ENCODE results near the gene COA8. TPM values are rescaled to one million over a fixed set of nuclear protein-coding genes. Genes with fewer than 3 reads are reported as not detected.

The COA8 gene
- polyA plus RNA-seq, 3 donors = 13.2 to 58.1 (median 52.3) TPM

DNA sequence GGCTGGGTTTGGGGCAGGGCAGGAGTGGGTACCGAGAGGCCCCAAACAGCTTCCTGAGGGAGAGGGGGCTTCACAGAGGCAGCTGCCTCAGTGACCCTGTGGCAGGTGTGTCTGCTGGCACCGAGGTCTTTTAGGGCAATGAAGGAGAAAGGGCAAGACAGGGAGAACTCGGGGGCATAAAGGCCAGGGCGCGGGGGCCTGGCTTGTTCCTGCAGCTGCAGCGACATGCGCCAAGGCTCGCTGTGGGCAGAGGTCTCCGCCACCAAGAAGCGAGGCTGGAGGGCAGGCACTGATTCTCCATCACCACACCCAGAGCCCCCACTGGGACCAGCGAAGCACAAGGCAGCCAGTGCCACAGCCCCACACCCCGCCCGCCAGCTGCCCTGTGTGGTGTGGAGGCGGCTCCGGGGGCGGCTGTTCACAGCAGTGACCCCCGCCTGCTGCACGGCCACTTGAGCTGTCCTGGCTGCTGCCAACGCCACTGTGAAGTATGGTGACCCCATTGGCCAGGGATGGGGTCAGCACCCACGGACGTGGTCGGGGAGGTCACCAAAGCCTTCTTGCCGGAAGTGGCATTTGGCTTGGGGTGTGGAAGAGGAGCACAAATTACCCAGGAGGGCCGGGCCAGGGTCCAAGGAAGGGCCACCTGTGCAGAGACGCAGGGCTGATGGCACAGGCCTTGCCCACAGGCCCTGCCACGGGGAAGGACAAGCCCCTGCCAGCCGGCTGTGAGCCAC lies 16.7 kb upstream of the COA8 start:
- Histone ChIP-seq H3K4me2 (replicated peaks; ENCODE audit: extremely low read depth, low read length, poor library complexity, severe bottlenecking) (no peak overlapping the region), H3K79me2 (ENCODE audit: insufficient read depth, low read length) (no peaks in the 10 kb centered on the region), H3K27me3 (ENCODE audit: control insufficient read depth in 2 of 2, insufficient read depth in 2 of 2, low read length in 2 of 2) (no peaks in the 10 kb centered on the region), H3K4me3 (replicated peaks in 1 of 3; ENCODE audit: low read depth in 2 of 3, low read length in 3 of 3) (no peak overlapping the region), H3K4me1 (ENCODE audit: control insufficient read depth in 1 of 2, insufficient read depth in 2 of 2, low read length in 2 of 2) (no peaks in the 10 kb centered on the region), H2AFZ (ENCODE audit: insufficient read depth, low read depth, low read length, poor library complexity, severe bottlenecking) (no peak overlapping the region), H3K9me3 (replicated peaks in 1 of 2; ENCODE audit: control insufficient read depth in 1 of 2, insufficient read depth in 1 of 2, low read length in 2 of 2) (no peaks in the 10 kb centered on the region), H4K20me1 (ENCODE audit: insufficient read depth, low read length) (peaks cover 27% of the 10 kb centered on the region), H3K36me3 (replicated peaks in 1 of 2; ENCODE audit: control insufficient read depth in 1 of 2, insufficient read depth in 2 of 2, low read length in 2 of 2) (no peaks in the 10 kb centered on the region), H3K9ac (ENCODE audit: insufficient read depth, low read length, poor library complexity, severe bottlenecking) (no peak overlapping the region), H3K27ac (ENCODE audit: low read depth in 1 of 2, low read length in 2 of 2) (no peak overlapping the region)
- Mint-ChIP-seq H3K4me1 (no peaks in the 10 kb centered on the region), H3K4me3 (no peak overlapping the region), H3K36me3 (no peaks in the 10 kb centered on the region), H3K27me3 (ENCODE audit: low read depth in 3 of 3) (peaks cover 2 to 11% (median 3%) of the 10 kb centered on the region in 3 donors), H3K27ac (peak overlapping the region in 1 of 7 donors; percentile 35), H3K9me3 (no peaks in the 10 kb centered on the region)
- no peak for TF ChIP-seq CTCF (IDR thresholded peaks at IDR 0.05)
- WGBS (ENCODE audit: insufficient coverage) = 87% methylated on average over 19 of the region's 27 CpGs
- intact Hi-C loops (cut with micrococcal nuclease) = loop anchor here (1.0 to 5.0 kb wide), 4 partner anchors 27 to 45 kb away; no protein-coding TSS in a partner anchor
- no peak for DNase-seq

DNA sequence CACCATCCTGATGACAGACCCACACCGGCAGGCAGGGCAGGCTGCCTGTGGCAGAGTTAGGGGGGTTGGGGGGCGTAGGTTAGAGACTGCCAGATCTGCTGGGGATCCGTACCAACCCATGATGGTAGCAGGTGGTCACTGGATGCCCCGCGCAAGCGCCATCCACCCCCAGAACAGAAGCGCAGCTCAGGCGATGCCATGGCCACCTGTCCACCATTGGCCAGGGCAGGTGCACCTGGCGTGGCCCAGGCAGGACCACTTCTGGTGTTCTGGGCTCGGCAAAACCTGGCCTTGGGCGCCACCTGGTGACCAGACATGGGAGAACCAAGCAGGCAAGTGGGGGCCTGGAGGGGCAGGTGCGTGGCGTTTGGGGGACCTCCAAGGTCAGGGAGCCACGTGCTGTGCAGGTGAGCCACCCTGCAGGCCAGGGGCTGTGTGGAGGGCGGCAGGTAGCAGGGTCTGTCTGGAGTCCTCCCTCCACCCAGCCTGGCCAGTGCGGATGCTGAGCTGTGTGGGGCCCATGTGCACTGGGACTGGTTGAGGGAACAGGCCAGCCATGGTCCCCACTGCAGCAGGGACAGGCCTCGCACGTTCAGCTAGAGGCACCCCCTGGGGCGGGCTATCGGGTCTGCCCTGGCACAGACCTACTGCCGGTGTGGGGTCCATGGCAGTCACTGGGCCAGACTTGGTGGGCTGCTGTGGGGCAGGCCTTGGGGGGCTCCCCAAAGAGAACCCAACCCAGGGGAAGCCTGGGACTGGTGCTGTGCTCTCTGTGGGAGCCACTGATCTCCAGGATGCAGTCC lies 15.9 kb upstream of the COA8 start:
- Histone ChIP-seq H3K9ac (ENCODE audit: insufficient read depth, low read length, poor library complexity, severe bottlenecking) (no peak overlapping the region), H3K4me2 (replicated peaks; ENCODE audit: extremely low read depth, low read length, poor library complexity, severe bottlenecking) (no peak overlapping the region), H4K20me1 (ENCODE audit: insufficient read depth, low read length) (peaks cover 24% of the 10 kb centered on the region), H3K79me2 (ENCODE audit: insufficient read depth, low read length) (no peaks in the 10 kb centered on the region), H2AFZ (ENCODE audit: insufficient read depth, low read depth, low read length, poor library complexity, severe bottlenecking) (no peak overlapping the region), H3K36me3 (replicated peaks in 1 of 2; ENCODE audit: control insufficient read depth in 1 of 2, insufficient read depth in 2 of 2, low read length in 2 of 2) (no peaks in the 10 kb centered on the region), H3K9me3 (replicated peaks in 1 of 2; ENCODE audit: control insufficient read depth in 1 of 2, insufficient read depth in 1 of 2, low read length in 2 of 2) (no peaks in the 10 kb centered on the region), H3K4me1 (ENCODE audit: control insufficient read depth in 1 of 2, insufficient read depth in 2 of 2, low read length in 2 of 2) (no peaks in the 10 kb centered on the region), H3K4me3 (replicated peaks in 1 of 3; ENCODE audit: low read depth in 2 of 3, low read length in 3 of 3) (no peak overlapping the region), H3K27ac (ENCODE audit: low read depth in 1 of 2, low read length in 2 of 2) (no peak overlapping the region), H3K27me3 (ENCODE audit: control insufficient read depth in 2 of 2, insufficient read depth in 2 of 2, low read length in 2 of 2) (no peaks in the 10 kb centered on the region)
- WGBS (ENCODE audit: insufficient coverage) = 30% methylated on average over 18 of the region's 21 CpGs
- H3K36me3 Mint-ChIP-seq = no peaks in the 10 kb centered on the region
- intact Hi-C loops (cut with micrococcal nuclease) = loop anchor here (1.0 to 5.0 kb wide), 4 partner anchors 28 to 46 kb away; no protein-coding TSS in a partner anchor
- H3K4me1 Mint-ChIP-seq = no peaks in the 10 kb centered on the region
- peak; percentile 44 to 60 (median 56) for DNase-seq
- H3K27me3 Mint-ChIP-seq (ENCODE audit: low read depth in 3 of 3) = peaks cover 2 to 6% (median 2%) of the 10 kb centered on the region in 3 donors
- TF ChIP-seq CTCF (IDR thresholded peaks at IDR 0.05) = peak; percentile 99
- H3K9me3 Mint-ChIP-seq = no peaks in the 10 kb centered on the region
- H3K4me3 Mint-ChIP-seq = no peak overlapping the region
- no peak overlapping the region for H3K27ac Mint-ChIP-seq
